HG02938 (cell line): Measurements from ENCODE around the gene SLC27A6.
"Not testable (repeated sequence)": the region's sequence is repeated elsewhere in the genome, so short reads cannot be mapped to it uniquely, and the experiment has no call there.

Source experiments
- ATAC-seq: cut with Tn5 transposase; IDR thresholded peaks from one replicate; pipeline ENCODE4 v1.9.1; 2021; ENCODE audit warnings: mild to moderate bottlenecking, moderate library complexity; ENCODE audit not compliant: unreplicated experiment

The SLC27A6 gene

DNA sequence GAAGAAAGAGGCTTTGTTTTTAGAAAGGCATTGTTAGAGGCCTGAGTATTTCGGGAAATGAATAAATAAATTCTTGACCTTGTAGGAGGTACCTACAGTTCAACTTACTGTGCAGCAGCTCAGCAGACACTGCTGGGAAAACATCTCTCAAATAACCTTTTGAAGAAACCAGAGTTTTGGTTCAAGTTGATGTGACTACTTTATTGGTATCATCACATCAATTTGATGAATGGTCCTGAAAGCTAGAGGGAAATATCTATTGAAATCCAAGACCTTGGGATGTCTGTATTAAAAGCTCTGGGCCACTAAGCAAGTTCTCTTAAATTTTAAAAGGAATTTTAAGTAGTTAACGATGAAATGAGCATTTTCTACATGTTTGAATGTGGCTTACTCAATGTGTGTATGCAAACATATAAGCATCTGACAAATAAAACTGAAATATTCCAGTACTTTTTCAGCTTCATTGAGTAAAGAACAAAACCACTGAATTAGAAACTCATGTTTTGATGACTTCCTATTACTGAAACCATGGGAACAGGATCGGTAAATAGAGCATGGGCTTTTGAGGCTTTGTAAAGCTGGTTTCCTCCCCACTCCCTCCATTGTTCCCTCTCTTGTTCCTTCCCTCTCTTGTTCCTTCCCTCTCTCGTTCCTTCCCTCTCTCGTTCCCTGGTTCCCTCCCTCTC lies 36.7 kb downstream of the SLC27A6 start:
- no peak for ATAC-seq

DNA sequence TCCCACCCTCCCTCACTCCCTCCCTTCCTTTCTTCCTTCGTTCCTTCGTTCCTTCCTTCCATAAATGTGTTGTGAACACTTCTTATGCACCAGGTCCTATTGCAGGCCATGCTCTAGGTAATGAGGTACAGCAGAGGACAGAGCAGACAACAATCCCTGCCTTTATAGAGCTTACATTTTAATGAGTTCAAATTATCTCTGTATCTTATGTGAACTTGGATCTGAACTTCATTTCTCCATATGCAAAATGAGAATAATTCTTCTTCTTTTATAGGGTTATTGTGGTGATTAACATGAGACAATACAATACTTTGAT lies 37.2 kb downstream of the SLC27A6 start:
- ATAC-seq = no peak

DNA sequence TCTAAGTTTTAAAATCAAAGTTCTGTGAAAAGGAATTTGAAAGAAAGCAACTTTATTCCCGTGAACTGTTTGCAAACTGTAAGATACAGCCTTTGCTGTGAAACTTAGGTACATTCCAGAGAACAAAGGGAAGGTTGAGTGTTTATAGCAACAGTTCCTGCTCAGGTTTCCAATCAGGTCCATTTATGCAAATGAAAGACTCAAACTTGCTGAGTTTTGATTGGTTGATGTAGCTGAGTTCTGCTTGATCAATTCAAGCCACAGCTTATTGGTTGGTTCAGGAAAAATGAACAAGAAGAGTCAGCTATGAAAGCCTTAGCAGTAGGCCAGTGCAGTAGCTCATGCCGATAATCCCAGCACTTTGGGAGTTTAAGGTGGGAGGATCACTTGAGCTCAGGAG lies 37.9 kb downstream of the SLC27A6 start:
- no peak for ATAC-seq

DNA sequence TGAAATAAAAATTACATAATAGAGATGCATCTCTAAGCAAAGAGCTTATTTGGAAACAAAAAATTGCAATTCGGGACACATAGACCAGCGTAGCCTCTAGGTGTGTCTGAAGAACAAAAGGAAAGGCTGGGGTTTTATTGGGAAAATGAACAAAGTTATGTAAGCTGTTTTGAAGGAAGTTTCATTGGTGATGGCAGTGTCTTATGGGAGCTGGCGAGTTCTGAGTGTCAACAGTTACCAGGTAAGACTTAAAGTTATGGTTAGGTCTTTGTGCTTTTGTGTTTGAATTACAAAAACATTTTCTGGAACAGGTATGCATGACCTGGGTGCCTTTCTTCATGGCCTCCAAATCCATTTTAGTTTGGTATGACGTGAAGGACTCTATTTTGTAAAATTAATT lies 48.9 kb downstream of the SLC27A6 start:
- ATAC-seq = no peak

DNA sequence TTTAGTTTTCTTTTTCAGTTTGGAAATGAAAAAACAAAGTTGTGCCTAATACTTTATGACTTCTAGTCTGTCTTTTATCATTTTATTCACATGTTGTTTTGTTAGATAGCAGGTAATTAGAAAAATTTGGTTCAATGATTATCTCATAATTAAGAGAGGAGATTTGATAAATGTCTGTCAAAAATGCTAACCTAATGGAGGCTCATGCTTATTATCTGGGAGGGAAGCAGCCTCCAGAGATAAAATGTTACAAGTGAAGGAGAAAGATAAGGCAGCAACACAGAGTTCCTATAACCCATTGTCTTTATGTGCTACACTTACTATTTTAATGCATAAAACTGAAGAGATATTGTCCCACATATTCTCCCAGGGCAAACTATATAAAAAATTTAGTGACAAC lies 53.5 kb downstream of the SLC27A6 start:
- ATAC-seq = no peak

DNA sequence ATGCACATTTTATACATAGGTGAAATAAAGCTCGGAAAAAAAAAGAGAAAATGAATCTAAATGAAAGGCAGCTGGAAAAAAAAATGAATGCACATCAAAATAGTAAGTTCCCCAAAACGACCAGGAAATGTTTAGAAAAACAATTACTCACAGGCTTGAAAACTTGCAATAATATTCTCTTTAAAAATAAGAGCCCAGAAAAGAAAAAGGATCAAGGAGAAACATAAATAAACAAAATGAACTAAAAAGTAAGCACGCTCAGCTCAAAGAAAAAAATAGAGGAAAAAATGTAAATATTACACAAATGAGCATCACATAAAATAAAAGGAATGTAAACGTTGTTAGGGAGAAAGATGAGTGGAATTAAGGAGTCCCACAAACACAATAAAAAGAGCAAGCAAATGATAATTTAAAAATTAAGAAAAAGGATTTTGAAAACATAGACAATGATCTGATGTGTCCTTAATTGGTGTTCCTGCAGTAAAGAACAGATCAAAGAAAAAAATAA lies 54.2 kb downstream of the SLC27A6 start:
- ATAC-seq = no peak

DNA sequence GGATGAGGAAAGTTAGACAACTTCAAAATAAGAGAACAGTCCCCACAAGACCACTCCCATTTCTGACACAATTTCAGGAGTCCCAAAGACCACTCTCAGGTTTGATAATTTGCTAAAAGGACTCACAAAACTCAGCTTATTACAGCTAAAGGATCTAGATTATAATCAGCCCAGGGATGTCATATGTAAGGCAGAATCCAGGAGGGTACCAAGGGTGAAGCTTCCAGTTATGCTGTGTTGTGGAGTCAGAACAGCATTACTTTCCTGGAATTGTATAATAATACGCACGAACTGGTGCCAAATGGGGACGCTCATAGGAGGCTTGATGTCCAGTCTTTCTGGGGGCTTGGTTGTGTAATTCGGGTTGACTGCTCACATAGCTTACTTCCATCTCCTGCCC lies 55.4 kb downstream of the SLC27A6 start:
- ATAC-seq = no peak

DNA sequence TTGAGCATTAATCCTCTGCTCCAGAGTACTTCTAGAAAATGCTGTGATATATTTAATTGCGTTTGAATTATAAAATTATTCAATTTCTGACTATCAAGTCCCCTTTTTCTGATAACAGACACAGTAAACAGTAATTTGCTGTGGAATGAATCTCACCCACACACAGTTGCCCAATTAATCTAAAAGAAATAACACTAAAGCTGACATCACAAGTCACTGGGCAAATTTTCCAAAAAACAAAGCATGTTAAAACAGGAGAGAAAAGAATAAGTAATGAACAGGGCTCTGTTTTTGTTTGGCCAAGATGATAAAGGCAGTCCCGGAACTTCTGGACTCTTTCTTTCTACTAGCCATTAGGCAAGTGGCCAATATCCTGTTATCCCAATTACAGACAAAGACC lies 56.5 kb downstream of the SLC27A6 start:
- ATAC-seq = no peak

DNA sequence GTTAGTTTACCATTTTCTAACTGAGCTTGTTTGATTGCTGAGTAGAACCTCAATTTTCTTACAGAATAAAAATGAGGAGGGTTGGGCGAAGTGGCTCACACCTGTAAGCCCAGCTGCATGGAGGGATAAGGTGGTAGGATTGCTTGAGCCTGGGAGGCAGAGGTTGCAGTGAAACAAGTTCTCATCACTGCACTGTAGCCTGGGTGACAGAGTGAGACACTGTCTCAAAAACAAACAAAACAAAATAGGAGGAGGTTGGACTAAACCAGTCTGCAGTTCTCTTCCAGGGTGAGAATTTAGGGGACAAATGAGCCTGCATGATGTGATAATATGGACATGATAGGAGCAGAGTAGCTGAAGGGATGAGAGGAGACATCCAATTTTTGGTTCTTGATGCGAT lies 57.3 kb downstream of the SLC27A6 start:
- no peak for ATAC-seq

DNA sequence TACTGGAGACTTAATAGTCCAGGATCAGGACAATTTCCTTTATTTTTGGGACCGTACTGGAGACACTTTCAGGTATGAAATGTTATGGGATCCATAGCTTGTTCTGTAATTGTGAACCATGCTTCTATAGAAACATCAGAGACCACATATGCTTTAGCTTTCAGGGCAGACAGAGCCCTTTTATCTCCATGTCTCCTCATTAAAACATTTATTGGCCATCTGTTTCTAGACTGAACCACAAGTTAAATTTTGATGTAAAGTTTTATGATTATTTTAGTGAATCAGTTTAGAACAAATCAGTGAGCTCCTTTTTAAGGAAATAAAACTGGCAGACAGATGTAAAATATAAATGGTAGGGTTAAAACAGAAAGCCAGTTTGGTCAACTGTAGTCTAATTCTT lies 62.0 kb downstream of the SLC27A6 start:
- no peak for ATAC-seq

DNA sequence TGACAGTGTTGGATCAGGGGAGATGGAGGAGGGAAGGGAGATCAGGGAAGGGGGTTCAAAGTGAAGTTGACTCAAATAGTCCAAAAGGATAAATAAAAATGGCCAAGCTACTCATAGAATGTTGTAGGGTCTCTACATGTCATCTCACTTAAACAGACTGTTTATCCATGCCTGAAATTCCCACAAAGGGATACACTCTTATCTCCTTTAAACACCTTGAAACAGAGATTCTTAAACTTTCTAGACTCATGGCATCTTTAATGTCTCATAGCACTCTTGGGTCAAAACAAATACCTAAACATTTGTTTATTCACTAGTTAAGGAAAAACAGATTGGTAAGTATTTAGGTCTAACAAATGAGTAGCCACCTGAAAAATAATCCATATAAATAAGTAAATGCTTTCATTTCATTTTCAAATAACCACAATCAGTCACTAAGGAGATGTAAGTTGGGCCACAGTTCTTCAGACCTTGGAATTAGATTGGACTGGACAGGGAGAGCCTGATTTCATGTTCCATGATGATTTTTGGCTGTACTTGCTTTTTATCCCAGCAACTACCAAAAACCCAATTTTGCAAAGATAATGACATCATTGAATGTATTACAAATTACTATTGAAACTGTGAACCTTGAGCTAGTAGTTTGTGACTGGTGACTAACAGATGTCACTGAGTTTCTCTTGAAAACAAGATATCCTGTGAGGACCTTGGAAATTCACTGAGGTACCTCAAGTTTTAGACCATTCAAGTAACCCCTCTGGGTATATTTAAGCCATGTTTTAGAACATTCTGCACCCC lies 66.8 kb downstream of the SLC27A6 start:
- ATAC-seq = no peak

DNA sequence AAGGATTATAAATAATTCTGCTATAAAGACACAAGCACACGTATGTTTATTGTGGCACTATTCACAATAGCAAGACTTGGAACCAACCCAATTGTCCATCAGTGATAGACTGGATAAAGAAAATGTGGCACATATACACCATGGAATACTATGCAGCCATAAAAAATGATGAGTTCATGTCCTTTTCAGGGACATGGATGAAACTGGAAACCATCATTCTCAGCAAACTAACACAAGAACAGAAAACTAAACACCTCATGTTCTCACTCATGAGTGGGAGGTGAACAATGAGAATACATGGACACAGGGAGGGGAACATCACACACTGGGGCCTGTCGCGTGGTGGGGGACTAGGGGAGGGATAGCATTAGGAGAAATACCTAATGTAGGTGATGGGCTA lies 71.0 kb downstream of the SLC27A6 start:
- ATAC-seq = not testable (repeated sequence)

DNA sequence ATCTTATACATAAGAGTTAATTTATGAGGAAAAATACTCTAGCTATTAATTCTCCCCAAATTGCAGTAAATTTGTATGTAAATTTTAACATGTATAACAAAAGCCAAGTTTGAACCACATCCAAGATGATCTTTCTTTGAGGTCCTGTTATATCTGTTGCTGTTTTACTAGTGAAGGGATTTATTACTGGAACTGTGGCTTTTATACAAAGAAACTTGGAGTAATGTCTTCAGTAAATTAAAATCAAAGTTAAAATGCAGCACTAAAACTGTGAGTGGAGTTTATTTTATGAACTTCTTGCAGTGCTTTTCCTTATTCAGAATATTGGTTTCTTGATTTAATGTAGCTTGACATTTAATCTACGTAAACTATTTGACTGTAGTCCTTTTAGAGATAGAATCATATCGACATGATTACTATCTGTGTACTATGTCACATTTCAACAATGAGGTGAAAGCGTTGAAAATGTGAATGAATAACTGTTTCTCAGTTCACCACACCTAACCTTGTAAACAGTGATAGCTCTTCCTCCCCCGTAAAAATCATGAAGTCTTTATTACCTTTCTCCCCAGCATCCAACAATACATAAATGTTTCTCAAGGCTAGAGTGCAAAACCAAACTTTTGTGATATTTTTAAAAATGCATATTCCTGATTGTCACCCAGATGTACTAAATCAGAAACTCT lies 76.1 kb downstream of the SLC27A6 start:
- no peak for ATAC-seq

DNA sequence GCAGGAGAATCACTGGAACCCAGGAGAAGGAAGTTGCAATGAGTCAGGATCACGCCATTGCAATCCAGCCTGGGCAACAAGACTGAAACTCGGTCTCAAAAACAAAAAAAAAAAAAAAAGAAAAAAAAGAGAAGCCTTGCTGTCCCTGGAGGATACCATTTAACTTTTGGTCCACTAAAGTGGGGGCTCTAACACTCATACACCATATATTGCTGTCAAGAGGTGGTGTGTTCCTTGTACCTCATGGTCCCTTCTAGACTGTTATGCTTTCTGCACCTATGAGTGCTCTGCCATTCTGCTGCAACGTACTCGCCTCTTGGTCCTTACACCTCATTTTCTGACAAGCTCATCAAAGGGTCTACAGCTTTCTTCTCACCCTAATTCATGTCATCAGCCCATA lies 77.0 kb downstream of the SLC27A6 start:
- ATAC-seq = no peak

DNA sequence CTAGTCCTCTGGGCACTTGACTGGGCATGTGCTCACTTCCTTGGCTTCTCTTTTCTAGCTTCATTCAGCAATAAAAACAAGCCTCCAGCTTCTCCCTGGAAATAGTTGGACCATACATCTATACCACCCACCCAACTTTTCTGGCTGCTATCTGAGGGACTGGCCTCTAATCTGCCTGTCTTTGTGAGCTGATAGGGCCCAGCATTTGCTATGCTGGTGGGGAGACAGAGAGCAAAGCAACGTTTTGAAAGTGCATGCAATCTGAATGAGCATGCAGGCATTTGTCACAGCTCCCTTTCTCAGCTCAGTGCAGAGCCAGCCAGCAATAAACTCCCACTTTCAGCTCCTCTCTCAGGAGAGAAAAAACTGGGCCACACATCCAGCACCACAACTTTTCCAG lies 78.6 kb downstream of the SLC27A6 start:
- no peak for ATAC-seq

DNA sequence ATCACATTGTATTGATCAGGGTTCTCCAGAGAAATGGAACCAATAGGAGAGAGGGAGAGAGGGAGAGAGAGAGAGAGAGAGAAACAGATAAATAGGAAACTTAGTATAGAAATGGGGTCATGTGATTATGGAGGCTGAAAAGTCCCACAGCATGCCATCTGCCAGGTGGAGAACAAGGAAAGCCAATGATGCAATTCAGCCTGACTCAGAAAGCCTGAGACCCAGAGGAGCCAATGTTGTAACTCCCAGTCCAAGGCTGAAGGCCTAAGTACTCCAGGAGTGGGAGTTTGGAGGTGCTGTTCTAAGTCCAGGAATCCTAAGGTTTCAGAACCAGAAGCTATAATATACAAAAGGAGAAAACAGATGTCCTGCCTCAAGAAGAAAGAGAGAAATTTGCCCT lies 80.9 kb downstream of the SLC27A6 start:
- no peak for ATAC-seq

DNA sequence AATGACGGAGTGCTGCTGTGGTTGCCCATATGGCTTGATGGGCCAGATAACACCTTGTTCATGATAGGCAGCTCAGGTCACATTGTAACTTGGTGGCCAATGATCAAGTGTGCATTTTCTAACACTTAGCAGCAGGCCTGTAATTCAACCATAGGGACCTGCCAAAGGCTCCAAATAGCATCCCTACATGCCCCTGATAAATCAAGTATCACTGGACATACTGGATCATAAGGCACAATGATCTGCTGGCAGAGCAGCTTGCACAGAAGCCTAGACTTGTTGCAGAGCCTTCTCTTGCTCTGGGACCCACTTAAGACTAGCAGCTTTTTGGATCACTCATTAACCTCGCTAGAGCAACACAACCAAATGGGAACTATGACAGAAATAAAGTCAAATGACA lies 83.2 kb downstream of the SLC27A6 start:
- no peak for ATAC-seq

DNA sequence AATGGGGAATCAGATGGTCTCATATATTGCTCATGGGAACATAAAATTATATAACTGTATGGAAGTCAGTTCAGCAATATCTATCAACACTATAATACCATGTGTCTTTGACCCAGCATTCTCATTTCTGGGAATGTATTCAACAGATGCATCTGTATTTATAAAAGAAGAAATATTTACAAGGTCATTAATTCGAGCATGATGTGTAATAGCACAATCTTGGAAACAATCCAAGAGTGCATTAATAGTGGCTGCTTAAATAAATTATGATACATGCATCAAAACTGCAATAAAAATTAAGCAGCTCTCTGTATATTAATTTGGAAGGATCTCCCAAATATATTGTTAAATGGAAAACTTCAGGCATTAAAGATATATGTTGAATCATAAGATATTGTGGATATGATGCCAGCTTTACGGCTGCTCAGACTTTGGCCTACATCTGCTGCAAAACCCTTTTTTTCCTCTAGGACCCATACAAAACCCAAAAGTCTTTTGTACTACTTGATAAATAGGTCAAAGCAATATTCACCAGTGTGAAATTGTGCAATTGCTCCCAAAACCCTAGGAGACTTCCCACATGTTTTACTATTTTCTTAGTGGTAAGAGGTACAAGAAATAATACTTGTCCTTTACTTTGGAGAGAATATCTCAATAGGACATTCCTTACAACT lies 84.0 kb downstream of the SLC27A6 start:
- ATAC-seq = no peak

DNA sequence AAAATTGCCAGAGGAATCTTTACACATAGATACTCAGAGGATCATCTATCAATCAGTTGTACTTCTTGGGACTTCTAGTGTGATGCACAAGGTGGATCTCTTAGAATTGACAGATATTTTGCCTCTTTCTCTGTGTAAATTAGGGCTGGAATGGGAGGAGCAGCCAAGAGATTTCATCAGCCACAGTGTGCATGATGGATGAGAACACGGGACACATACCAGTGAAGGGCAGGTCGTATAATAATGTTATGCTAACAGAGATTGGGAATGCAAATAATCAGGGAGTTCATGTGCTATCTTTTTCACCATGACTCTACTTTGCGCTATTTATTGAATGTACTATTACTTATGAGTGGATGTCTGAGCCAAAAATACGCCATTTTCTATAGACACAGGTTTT lies 86.0 kb downstream of the SLC27A6 start:
- no peak for ATAC-seq

DNA sequence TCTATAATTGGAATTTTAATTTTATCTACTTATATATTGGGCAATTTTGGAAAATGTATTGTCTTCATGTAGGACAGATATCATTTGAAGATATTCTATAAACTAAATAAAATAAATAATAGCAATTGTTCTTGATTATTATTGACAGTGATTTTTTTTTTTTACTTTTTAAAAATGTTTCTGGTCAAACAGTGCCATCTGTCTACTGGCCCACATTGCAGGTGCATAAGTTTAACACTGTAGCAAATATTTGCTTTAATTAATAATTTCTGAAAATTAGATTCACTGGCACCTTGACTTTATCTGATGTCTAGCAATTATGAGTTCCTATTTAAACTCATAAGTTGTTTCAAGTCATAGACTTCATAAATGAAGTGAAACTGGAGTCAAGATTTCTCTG lies 88.2 kb downstream of the SLC27A6 start:
- ATAC-seq = no peak

DNA sequence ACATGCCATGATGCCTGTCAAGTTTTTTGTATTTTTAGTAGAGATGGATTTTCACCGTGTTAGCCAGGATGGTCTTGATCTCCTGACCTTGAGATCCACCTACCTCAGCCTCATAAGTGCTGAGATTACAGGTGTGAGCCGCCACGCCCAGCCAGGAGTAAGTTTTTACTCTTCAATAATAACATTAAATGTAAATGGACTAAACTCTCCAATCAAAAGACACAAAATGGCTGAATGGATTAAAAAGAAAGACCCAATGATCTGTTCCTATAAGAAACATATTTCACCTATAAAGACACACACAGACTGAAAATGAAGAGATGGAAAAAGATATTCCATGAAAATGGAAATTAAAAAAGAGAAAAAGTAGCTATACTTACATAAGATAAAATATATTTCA lies 92.0 kb downstream of the SLC27A6 start:
- no peak for ATAC-seq

DNA sequence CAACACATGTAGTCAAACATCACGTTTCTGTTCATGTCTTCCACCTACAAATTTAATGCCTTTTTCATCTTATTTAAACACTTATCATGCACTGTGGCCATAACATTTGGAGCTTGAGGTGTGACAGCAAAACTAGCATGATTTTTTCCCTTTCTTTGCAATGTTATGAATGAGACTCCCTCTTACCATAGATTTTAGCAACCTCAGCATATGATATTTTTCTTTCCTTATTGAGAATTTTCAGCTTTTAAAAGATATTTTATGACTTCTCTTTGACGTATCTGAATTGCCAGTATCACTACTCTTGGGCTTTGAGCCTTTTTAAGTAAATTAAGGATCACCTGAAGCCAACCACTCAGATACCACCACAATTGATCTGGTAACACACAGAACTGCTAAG lies 96.6 kb downstream of the SLC27A6 start:
- no peak for ATAC-seq
